PFSK-1 (cell line): ENCODE data around the gene KLHL1.

Source experiments
- POLR2AphosphoS5 ChIP-seq: IDR thresholded peaks from 2 replicates; pipeline ENCODE4 v1.6.1; 2012; ENCODE audit warnings: low read depth, mild to moderate bottlenecking, control low read depth, low read length, moderate library complexity
- TAF1 ChIP-seq: IDR thresholded peaks from 2 replicates; pipeline ENCODE4 v1.6.1; 2012; ENCODE audit warnings: low read length, control low read depth, borderline replicate concordance; ENCODE audit not compliant: insufficient read depth

DNA sequence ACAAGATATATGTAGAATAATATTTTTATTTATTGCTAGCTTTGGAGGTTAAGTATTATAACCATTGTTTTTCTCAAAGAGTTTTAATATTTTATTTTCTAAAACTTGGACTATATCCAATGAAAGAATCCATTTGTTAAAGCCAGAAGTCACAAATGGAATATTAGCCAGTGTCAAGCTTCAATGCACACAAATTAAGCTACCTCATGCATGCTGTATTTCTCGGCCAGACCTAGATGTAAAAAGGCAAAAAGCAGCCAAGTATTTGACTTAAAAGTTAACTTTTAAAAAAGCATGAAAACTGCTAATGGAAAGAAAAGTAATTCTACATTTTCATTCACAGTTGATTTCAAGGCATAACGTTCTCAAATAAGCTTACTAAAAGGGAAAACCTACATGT lies 160.7 kb downstream of the KLHL1 start:
- TF ChIP-seq TAF1 (no peak), POLR2AphosphoS5 (no peak)
